Common myeloid progenitor, CD34-positive (primary cell): ENCODE results near the gene SERPINH1.
A peak's percentile ranks its signal among the peaks of the same experiment; 100 is the strongest.
"Not testable (repeated sequence)": the region's sequence is repeated elsewhere in the genome, so short reads cannot be mapped to it uniquely, and the experiment has no call there.

Source experiments
- CTCF ChIA-PET: fragments of 350-600 bp; sonication (Branson Sonifier 250); formaldehyde crosslinking; loops from one replicate; lab custom pipeline; 2021; ENCODE audit warnings: antibody characterized with exemption; lab: Charles Lee
- POLR2A ChIA-PET: fragments of 350-600 bp; sonication (Branson Sonifier 250); formaldehyde crosslinking; loops from one replicate; lab custom pipeline; 2021; ENCODE audit warnings: antibody characterized with exemption; lab: Charles Lee
- DNase-seq, 3 donors: peaks; one replicate each; pipeline versions ENCODE4 v3.0.0 to v3.0.0-alpha.2; 2013
- H3K27ac ChIP-seq, 2 experiments: 1 replicate in 1 of 2; 2 replicates in 1 of 2; pipeline ENCODE4 v1.7.0; 2013; ENCODE audit warnings: inconsistent platforms in 2 of 2, low read length in 2 of 2, mild to moderate bottlenecking in 2 of 2, low read depth in 1 of 2, moderate library complexity in 1 of 2; ENCODE audit not compliant: severe bottlenecking in 2 of 2, insufficient read depth in 1 of 2, poor library complexity in 1 of 2
- H3K27me3 ChIP-seq, 5 experiments: replicated peaks in 2 of 5; 1 replicate in 3 of 5; 2 replicates in 2 of 5; pipeline versions ENCODE4 v1.6.1 to v1.7.0; 2013; ENCODE audit warnings: low read length in 4 of 5, mild to moderate bottlenecking in 2 of 5, moderate library complexity in 2 of 5, inconsistent platforms in 1 of 5; ENCODE audit not compliant: insufficient read depth in 5 of 5, control insufficient read depth in 4 of 5
- H3K36me3 ChIP-seq, 4 experiments: 1 replicate in 2 of 4; 2 replicates in 2 of 4; pipeline versions ENCODE4 v1.6.1 to v1.7.0; 2013; ENCODE audit warnings: low read length in 3 of 4, control low read depth in 1 of 4, mild to moderate bottlenecking in 1 of 4; ENCODE audit not compliant: control insufficient read depth in 4 of 4, insufficient read depth in 4 of 4
- H3K4me1 ChIP-seq, 4 experiments: 1 replicate in 3 of 4; 2 replicates in 1 of 4; pipeline versions ENCODE4 v1.6.1 to v1.7.1; 2013; ENCODE audit warnings: low read length in 3 of 4, mild to moderate bottlenecking in 3 of 4, control low read depth in 1 of 4, inconsistent platforms in 1 of 4, moderate library complexity in 1 of 4; ENCODE audit not compliant: control insufficient read depth in 4 of 4, insufficient read depth in 4 of 4; ENCODE audit errors: control extremely low read depth in 1 of 4
- H3K4me3 ChIP-seq, 7 experiments: 1 replicate in 4 of 7; 2 replicates in 3 of 7; pipeline versions ENCODE4 v1.5.1 to v1.7.0; 2013; ENCODE audit warnings: mild to moderate bottlenecking in 7 of 7, low read length in 6 of 7, moderate library complexity in 6 of 7, inconsistent platforms in 2 of 7, low read depth in 2 of 7, control low read depth in 1 of 7; ENCODE audit not compliant: insufficient read depth in 4 of 7, control insufficient read depth in 1 of 7; ENCODE audit errors: extremely low read depth in 1 of 7
- H3K9me3 ChIP-seq, 5 experiments: 1 replicate in 4 of 5; 2 replicates in 1 of 5; pipeline versions ENCODE4 v1.6.1 to v1.7.1; 2013; ENCODE audit warnings: low read length in 4 of 5, mild to moderate bottlenecking in 2 of 5, inconsistent platforms in 1 of 5, low read depth in 1 of 5, moderate library complexity in 1 of 5; ENCODE audit not compliant: control insufficient read depth in 4 of 5, insufficient read depth in 2 of 5; ENCODE audit errors: control extremely low read depth in 1 of 5
- WGBS: methylation state at CpG from one replicate; pipeline ENCODE4 v1.1.5; 2013; ENCODE audit not compliant: insufficient coverage; 5-methylcytosine and 5-hydroxymethylcytosine counted together

The SERPINH1 gene

GRCh38 chr11:75582506-75582894, 20.4 kb downstream of the SERPINH1 start:
- DNase-seq = no peak
- H3K27me3 ChIP-seq = no peaks in the 10 kb centered on the region
- no peaks in the 10 kb centered on the region for H3K36me3 ChIP-seq
- peaks cover 2 to 24% (median 20%) of the 10 kb centered on the region in 4 experiments for H3K4me1 ChIP-seq
- H3K4me3 ChIP-seq = peak overlapping the region in 5 of 7 experiments; percentile 50 to 81 (median 70)
- POLR2A ChIA-PET = interaction anchor here (0.9 kb wide), 1 partner anchor 20 kb away, joined by 3 read pairs; the partner anchor contains the start of gene SERPINH1
- 7% methylated on average over 3 of the region's 4 CpGs for WGBS
- H3K27ac ChIP-seq = peak overlapping the region; percentile 80 to 88
- CTCF ChIA-PET = interaction anchor here (3.4 to 4.9 kb wide), 2 partner anchors 8 to 16 kb away, joined by 13 to 26 read pairs; no protein-coding TSS in a partner anchor
- no peaks in the 10 kb centered on the region for H3K9me3 ChIP-seq

GRCh38 chr11:75582895-75583717, 21.1 kb downstream of the SERPINH1 start:
- Histone ChIP-seq H3K4me3 (peak overlapping the region; percentile 50 to 81 (median 67)), H3K4me1 (peaks cover 2 to 24% (median 20%) of the 10 kb centered on the region in 4 experiments), H3K27ac (peak overlapping the region; percentile 80 to 88), H3K36me3 (no peaks in the 10 kb centered on the region), H3K9me3 (no peaks in the 10 kb centered on the region), H3K27me3 (no peaks in the 10 kb centered on the region)
- CTCF ChIA-PET = interaction anchor here (1.1 to 4.9 kb wide), 3 partner anchors 9 to 153 kb away, joined by 4 to 26 read pairs (median 13); no protein-coding TSS in a partner anchor
- WGBS = under 1% methylated on average over 34 of the region's 68 CpGs
- DNase-seq = peak; percentile 81 to 93 (median 86)
- POLR2A ChIA-PET = interaction anchor here (0.9 kb wide), 2 partner anchors 9 to 21 kb away, joined by 3 to 5 read pairs; partner anchors contain the start of gene SERPINH1

- ChIA-PET CTCF (interaction anchor here (1.1 to 4.9 kb wide), 6 partner anchors 10 to 154 kb away, joined by 3 to 26 read pairs (median 4); no protein-coding TSS in a partner anchor), POLR2A (interaction anchor here (0.5 to 0.9 kb wide), 2 partner anchors 8 to 1882 kb away, joined by 3 to 5 read pairs; no protein-coding TSS in a partner anchor)
- Histone ChIP-seq H3K27ac (peak overlapping the region; percentile 61 to 88), H3K4me1 (peaks cover 2 to 24% (median 20%) of the 10 kb centered on the region in 4 experiments), H3K4me3 (peak overlapping the region; percentile 50 to 81 (median 67)), H3K27me3 (no peaks in the 10 kb centered on the region), H3K9me3 (no peaks in the 10 kb centered on the region), H3K36me3 (no peaks in the 10 kb centered on the region)
- 30% methylated on average over 25 of the region's 42 CpGs for WGBS
- peak in 2 of 3 donors; percentile 64 to 75 for DNase-seq
Measured at GRCh38 chr11:75583718-75584658, 21.9 kb downstream of the SERPINH1 start.

DNA sequence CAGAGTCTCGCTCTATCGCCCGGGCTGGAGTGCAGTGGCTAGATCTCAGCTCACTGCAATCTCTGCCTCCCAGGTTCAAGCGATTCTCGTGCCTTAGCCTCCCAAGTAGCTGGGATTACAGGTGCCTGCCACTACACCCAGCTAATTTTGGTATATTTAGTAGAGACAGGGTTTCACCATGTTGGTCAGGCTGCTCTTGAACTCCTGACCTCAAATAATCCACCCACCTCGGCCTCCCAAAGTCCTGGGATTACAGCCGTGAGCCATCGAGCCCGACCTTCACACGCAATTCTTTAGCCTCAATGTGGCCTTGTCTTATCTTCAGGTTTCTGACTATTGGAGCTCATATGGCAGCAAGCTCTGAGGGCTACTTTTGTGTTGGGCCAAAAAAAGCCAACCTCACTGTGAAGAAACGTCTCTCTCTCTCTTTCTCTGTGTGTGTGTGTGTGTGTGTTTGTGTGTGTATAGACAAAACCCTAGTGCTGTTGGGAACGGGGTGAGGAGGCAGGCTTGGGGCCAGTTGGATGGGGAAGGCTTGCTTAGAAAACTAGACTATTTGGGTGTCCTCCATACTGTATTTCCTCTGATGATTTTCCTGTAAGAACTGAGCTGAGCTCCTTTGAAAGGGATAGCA, 22.7 kb downstream of the SERPINH1 start:
- Histone ChIP-seq H3K4me1 (peaks cover 2 to 24% (median 20%) of the 10 kb centered on the region in 4 experiments), H3K27ac (peak overlapping the region in 1 of 2 experiments; percentile 88), H3K4me3 (peak overlapping the region in 2 of 7 experiments; percentile 44 to 81)
- H3K9me3 ChIP-seq, H3K27me3 ChIP-seq, H3K36me3 ChIP-seq, POLR2A ChIA-PET, DNase-seq: not testable (repeated sequence)
- CTCF ChIA-PET = interaction anchor here (1.1 to 4.9 kb wide), 6 partner anchors 9 to 155 kb away, joined by 3 to 26 read pairs (median 4); no protein-coding TSS in a partner anchor
- 94% methylated on average over 9 of the region's 12 CpGs for WGBS

DNA sequence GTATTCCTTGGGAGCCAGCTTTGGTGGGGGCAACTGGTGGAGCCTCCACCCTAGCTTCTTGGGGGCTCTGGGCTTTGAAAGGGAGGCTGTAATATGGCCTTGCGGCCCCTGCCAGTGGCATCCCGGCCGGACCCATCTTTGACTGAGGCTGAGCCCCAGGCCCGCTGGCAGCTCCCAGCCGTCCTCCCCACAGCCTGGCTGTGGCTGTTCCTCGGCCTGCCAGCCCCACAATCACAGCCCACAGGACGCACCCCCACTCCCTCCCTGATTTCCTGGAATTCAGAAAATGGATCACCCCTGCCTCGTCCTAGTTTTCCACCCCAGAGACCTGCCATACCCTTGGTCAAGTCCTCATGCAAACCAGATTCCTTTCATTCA, 23.2 kb downstream of the SERPINH1 start:
- Histone ChIP-seq H3K27ac (no peak overlapping the region), H3K36me3 (no peaks in the 10 kb centered on the region), H3K4me3 (no peak overlapping the region), H3K4me1 (peaks cover 2 to 24% (median 20%) of the 10 kb centered on the region in 4 experiments), H3K9me3 (no peaks in the 10 kb centered on the region), H3K27me3 (no peaks in the 10 kb centered on the region)
- 91% methylated on average over 8 of the region's 8 CpGs for WGBS
- no peak for DNase-seq
- CTCF ChIA-PET = interaction anchor here (0.6 to 4.9 kb wide), 4 partner anchors 8 to 237 kb away, joined by 3 to 26 read pairs (median 3); no protein-coding TSS in a partner anchor
- POLR2A ChIA-PET = no interaction called here

DNA sequence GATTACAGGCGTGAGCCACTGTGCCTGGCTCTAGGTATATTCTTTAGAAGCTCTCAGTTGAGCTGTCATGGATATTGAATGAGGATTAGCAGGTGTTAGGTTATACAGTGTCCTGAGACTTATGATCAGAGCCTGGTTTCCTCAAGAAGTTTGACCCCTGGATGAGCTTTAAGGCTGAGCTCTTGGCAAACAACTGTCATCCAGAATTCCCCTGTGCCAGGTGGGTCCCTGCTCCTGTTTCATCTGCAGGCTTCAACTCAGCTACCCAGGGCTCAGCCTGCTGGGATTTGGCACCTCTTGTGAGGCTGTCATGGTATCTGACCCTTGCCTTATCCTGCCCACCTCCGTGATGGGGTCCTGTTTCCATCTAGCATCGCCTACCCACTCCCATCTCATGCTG, 24.3 kb downstream of the SERPINH1 start:
- DNase-seq = no peak

More for the DNA sequence above, 24.3 kb downstream of the SERPINH1 start:
- Histone ChIP-seq H3K27ac (no peak overlapping the region), H3K36me3 (no peaks in the 10 kb centered on the region), H3K4me1 (peaks cover 2 to 24% (median 20%) of the 10 kb centered on the region in 4 experiments), H3K9me3 (no peaks in the 10 kb centered on the region), H3K27me3 (no peaks in the 10 kb centered on the region), H3K4me3 (no peak overlapping the region)
- 100% methylated on average over 3 of the region's 3 CpGs for WGBS
- POLR2A ChIA-PET = no interaction called here
- CTCF ChIA-PET = interaction anchor here (0.6 to 4.9 kb wide), 6 partner anchors 9 to 121 kb away, joined by 3 to 26 read pairs (median 3); no protein-coding TSS in a partner anchor
